HL-60 (cell line): ENCODE measurements around the gene GRID2IP.

Experiments
- CTCF ChIP-seq: IDR thresholded peaks from one replicate; pipeline ENCODE4 v1.5.1; 2011; ENCODE audit warnings: low read length, control low read depth, inconsistent platforms; ENCODE audit not compliant: insufficient read depth
- POLR2AphosphoS5 ChIP-seq: IDR thresholded peaks from 2 replicates; pipeline ENCODE4 v1.6.1; 2012; ENCODE audit warnings: low read depth
- TF ChIP-seq, protein P1 (sequence below): IDR thresholded peaks from 2 replicates; pipeline ENCODE4 v1.6.1; 2012; ENCODE audit warnings: low read depth; ENCODE audit not compliant: insufficient replicate concordance

DNA sequence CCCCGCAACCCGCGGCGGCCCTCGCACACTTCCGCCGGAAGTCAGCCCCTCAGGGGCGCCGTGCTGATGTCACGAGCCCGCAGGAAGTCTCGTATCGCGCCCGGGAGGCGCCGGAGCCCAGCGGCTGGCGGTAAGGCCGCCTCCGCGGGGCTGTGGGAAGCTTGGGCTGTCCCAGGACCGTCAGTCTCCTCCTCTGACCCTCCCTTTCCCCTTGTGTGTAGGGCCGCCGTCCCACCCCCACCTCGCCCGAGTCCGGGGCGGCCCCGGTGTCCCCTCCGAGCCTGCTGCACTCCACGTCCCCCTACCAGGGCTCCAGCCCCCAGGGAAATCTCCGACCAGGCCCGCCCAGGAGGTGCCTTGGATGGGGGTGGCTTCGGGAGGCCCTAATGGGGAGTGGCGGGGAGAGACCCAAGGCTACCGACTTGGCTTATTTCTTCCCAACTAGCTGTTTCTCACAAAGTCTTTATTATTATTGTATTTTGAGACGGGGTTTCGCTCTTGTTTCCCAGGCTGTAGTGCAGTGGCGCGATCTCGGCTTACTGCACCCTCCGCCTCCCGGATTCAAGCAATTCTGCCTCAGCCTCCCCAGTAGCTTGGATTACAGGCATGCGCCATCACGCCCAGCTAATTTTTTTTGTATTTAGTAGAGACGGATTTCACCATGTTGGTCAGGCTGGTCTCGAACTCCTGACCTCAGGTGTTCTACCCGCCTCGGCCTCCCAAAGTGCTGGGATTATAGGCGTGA, 26.3 kb upstream of the GRID2IP start, which contains the start of gene ZDHHC4:
- TF ChIP-seq CTCF (no peak), POLR2AphosphoS5 (peak; percentile 97)
- TF ChIP-seq, protein P1, sequence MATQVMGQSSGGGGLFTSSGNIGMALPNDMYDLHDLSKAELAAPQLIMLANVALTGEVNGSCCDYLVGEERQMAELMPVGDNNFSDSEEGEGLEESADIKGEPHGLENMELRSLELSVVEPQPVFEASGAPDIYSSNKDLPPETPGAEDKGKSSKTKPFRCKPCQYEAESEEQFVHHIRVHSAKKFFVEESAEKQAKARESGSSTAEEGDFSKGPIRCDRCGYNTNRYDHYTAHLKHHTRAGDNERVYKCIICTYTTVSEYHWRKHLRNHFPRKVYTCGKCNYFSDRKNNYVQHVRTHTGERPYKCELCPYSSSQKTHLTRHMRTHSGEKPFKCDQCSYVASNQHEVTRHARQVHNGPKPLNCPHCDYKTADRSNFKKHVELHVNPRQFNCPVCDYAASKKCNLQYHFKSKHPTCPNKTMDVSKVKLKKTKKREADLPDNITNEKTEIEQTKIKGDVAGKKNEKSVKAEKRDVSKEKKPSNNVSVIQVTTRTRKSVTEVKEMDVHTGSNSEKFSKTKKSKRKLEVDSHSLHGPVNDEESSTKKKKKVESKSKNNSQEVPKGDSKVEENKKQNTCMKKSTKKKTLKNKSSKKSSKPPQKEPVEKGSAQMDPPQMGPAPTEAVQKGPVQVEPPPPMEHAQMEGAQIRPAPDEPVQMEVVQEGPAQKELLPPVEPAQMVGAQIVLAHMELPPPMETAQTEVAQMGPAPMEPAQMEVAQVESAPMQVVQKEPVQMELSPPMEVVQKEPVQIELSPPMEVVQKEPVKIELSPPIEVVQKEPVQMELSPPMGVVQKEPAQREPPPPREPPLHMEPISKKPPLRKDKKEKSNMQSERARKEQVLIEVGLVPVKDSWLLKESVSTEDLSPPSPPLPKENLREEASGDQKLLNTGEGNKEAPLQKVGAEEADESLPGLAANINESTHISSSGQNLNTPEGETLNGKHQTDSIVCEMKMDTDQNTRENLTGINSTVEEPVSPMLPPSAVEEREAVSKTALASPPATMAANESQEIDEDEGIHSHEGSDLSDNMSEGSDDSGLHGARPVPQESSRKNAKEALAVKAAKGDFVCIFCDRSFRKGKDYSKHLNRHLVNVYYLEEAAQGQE = peak; percentile 46
